ENCODE measurements around the gene LARP6.

- TF ChIP-seq SIN3A (IDR thresholded peaks at IDR 0.05; ENCODE audit: borderline replicate concordance, insufficient read depth, low read length) (no peak), POLR2AphosphoS5 (IDR thresholded peaks at IDR 0.05; ENCODE audit: low read depth, low read length) (no peak), TAF1 (IDR thresholded peaks at IDR 0.05; ENCODE audit: borderline replicate concordance, insufficient read depth, low read length) (no peak), REST (IDR thresholded peaks at IDR 0.05; ENCODE audit: insufficient read depth in 1 of 2, low read depth in 2 of 2, low read length in 2 of 2) (no peak), FOXP2 (optimal IDR thresholded peaks at IDR 0.05; ENCODE audit: borderline replicate concordance, extremely low read depth, extremely low read length, insufficient read depth) (no peak)
Observed at GRCh38 chr15:70902107-70902506, 48.1 kb upstream of the LARP6 start.

All from PFSK-1 (cell line).